A549 (cell line): ENCODE measurements around the gene ACOT4.
"Not testable (repeated sequence)": the region's sequence is repeated elsewhere in the genome, so short reads cannot be mapped to it uniquely, and the experiment has no call there.

Experiments used
- CTCF ChIP-seq: fragments of >200 bp; sonication (Bioruptor Twin); formaldehyde crosslinking; IDR thresholded peaks from 3 replicates; pipeline ENCODE4 v1.5.1; 2016
- EP300 ChIP-seq, 2 experiments: fragments of >200 bp; sonication (Bioruptor Twin); formaldehyde crosslinking; IDR thresholded peaks; 2 replicates in 1 of 2; 3 replicates in 1 of 2; pipeline ENCODE4 v1.6.1; 2016 to 2017
- FOSL2 ChIP-seq, 2 experiments: fragments of 450-650 bp in 1 of 2; fragments of >200 bp in 1 of 2; sonication (Bioruptor Twin) in 1 of 2; formaldehyde crosslinking; IDR thresholded peaks; 2 replicates each; pipeline versions ENCODE4 v1.5.0 to v1.6.1; 2016 to 2020; ENCODE audit warnings: mild to moderate bottlenecking in 1 of 2, moderate library complexity in 1 of 2
- PBX3 ChIP-seq: IDR thresholded peaks from 2 replicates; pipeline ENCODE4 v1.6.1; 2012
- REST ChIP-seq: fragments of 200-600 bp; sonication (generic); IDR thresholded peaks from 2 replicates; pipeline ENCODE4 v1.6.1; 2016; ENCODE audit warnings: antibody characterized with exemption, mild to moderate bottlenecking, moderate library complexity
- SREBF2 ChIP-seq: fragments of 450-650 bp; IDR thresholded peaks from 2 replicates; pipeline ENCODE4 v1.6.1; 2014; ENCODE audit warnings: mild to moderate bottlenecking, moderate library complexity

GRCh38 chr14:73557201-73557600 lies 34.5 kb upstream of the ACOT4 start:
- TF ChIP-seq SREBF2; REST; FOSL2 (IDR thresholded peaks at IDR 0.05); FOSL2 (CRISPR knock-in tag; IDR thresholded peaks at IDR 0.05); CTCF; PBX3; EP300 (IDR thresholded peaks at IDR 0.05): not testable (repeated sequence)
